Measurements from ENCODE around the gene SLC50A1. TPM values are rescaled to one million over a fixed set of nuclear protein-coding genes. Genes with fewer than 3 reads are reported as not detected.
A peak's percentile ranks its signal among the peaks of the same experiment; 100 is the strongest.

The SLC50A1 gene
- total RNA-seq, 1 experiment from 2014 or later, result 38.4 TPM

GRCh38 chr1:155086856-155087535 is 48.7 kb upstream of the SLC50A1 start:
- DNase-seq, result no peak
- peaks cover 6% of the 10 kb centered on the region for H3K4me1 Mint-ChIP-seq (ENCODE audit: low read depth, unreplicated experiment)
- no peak overlapping the region for H3K4me3 ChIP-seq (ENCODE audit: low read depth, low read length)
- TF ChIP-seq CTCF (IDR thresholded peaks at IDR 0.05; ENCODE audit: insufficient read depth in 1 of 2, low read depth in 1 of 2, low read length in 1 of 2, severe bottlenecking in 1 of 2, unreplicated experiment in 1 of 2), result no peak
- peaks cover 6% of the 10 kb centered on the region for H3K27me3 Mint-ChIP-seq (ENCODE audit: insufficient read depth, unreplicated experiment)
- no peak overlapping the region for H3K4me3 Mint-ChIP-seq (ENCODE audit: unreplicated experiment)
- no peak overlapping the region for H3K27ac Mint-ChIP-seq (ENCODE audit: unreplicated experiment)
- no peaks in the 10 kb centered on the region for H3K27me3 ChIP-seq (replicated peaks; ENCODE audit: control insufficient read depth, insufficient read depth, low read length)
- H3K9me3 ChIP-seq, result no peaks in the 10 kb centered on the region
- H3K36me3 ChIP-seq (ENCODE audit: control insufficient read depth, insufficient read depth, low read length), result no peaks in the 10 kb centered on the region
- H3K36me3 Mint-ChIP-seq (ENCODE audit: insufficient read depth, unreplicated experiment), result peaks cover 8% of the 10 kb centered on the region
- BruUV-seq (replicated peaks), result no TSS peak
- H3K4me1 ChIP-seq, result peaks cover 26% of the 10 kb centered on the region
- intact Hi-C loops (cut with micrococcal nuclease; ENCODE audit: unreplicated experiment), result loop anchor here (10.0 kb wide), 2 partner anchors 212 to 422 kb away; partner anchors contain the start of gene KCNN3
- no peaks in the 10 kb centered on the region for H3K9me3 Mint-ChIP-seq (ENCODE audit: unreplicated experiment)
- ChIA-PET POLR2A (no interaction called here), CTCF (interaction anchor here (2.5 kb wide), 1 partner anchor 81 kb away, joined by 18 read pairs; no protein-coding TSS in a partner anchor)

- BruUV-seq (replicated peaks), result no TSS peak
- POLR2A ChIA-PET, result interaction anchor here (0.6 to 1.2 kb wide), 4 partner anchors 44 to 82 kb away, joined by 3 to 7 read pairs (median 5); partner anchors contain the start of genes KRTCAP2 and SLC50A1
Measured at GRCh38 chr1:155091071-155092051, 44.3 kb upstream of the SLC50A1 start.

More at GRCh38 chr1:155091071-155092051, 44.3 kb upstream of the SLC50A1 start:
- peak; percentile 85 to 91 for DNase-seq
- peak; percentile 95 to 96 for TF ChIP-seq CTCF (IDR thresholded peaks at IDR 0.05; ENCODE audit: insufficient read depth in 1 of 2, low read depth in 1 of 2, low read length in 1 of 2, severe bottlenecking in 1 of 2, unreplicated experiment in 1 of 2)
- no peaks in the 10 kb centered on the region for H3K36me3 ChIP-seq (ENCODE audit: control insufficient read depth, insufficient read depth, low read length)
- intact Hi-C loops (cut with micrococcal nuclease; ENCODE audit: unreplicated experiment), result no loop called here
- no peak overlapping the region for H3K27ac Mint-ChIP-seq (ENCODE audit: unreplicated experiment)
- CTCF ChIA-PET, result interaction anchor here (0.5 to 4.9 kb wide), 28 partner anchors 9 to 155 kb away, joined by 3 to 147 read pairs (median 4); partner anchors contain the start of genes DPM3, EFNA3, KRTCAP2 and PMVK
- H3K27me3 ChIP-seq (replicated peaks; ENCODE audit: control insufficient read depth, insufficient read depth, low read length), result no peaks in the 10 kb centered on the region
- no peaks in the 10 kb centered on the region for H3K27me3 Mint-ChIP-seq (ENCODE audit: insufficient read depth, unreplicated experiment)
- H3K9me3 ChIP-seq, result no peaks in the 10 kb centered on the region
- peak overlapping the region; percentile 47 for H3K4me3 Mint-ChIP-seq (ENCODE audit: unreplicated experiment)
- H3K4me3 ChIP-seq (ENCODE audit: low read depth, low read length), result no peak overlapping the region
- H3K4me1 ChIP-seq, result peaks cover 8% of the 10 kb centered on the region
- H3K9me3 Mint-ChIP-seq (ENCODE audit: unreplicated experiment), result no peaks in the 10 kb centered on the region
- H3K4me1 Mint-ChIP-seq (ENCODE audit: low read depth, unreplicated experiment), result peaks cover 6% of the 10 kb centered on the region
- H3K36me3 Mint-ChIP-seq (ENCODE audit: insufficient read depth, unreplicated experiment), result no peaks in the 10 kb centered on the region

Measured in Caco-2 (cell line).